ENCODE measurements around the gene GLCCI1.

DNA sequence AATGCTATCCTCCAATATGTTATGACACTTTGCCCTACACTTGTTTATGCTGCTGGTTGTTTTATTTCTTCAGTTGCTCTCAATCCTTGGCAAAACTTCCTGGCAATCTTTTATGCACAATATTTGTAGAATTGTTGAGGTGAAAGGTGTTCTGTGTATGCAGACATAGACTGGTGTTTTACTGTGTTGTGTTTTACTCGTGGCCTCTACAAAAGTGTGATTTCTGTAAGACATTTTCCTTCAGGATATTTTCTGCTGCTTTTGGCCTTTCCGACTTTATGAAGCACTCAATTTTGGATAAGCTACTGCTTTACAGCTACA lies 21.8 kb downstream of the GLCCI1 start:
- TF ChIP-seq HDAC2 (IDR thresholded peaks at IDR 0.05; ENCODE audit: borderline replicate concordance in 1 of 2, low read depth in 2 of 2, low read length in 2 of 2) = no peak
- TF ChIP-seq POLR2A (IDR thresholded peaks at IDR 0.05; ENCODE audit: control extremely low read depth in 1 of 2, low read depth in 2 of 2, low read length in 2 of 2) = no peak
- TF ChIP-seq, protein P1, sequence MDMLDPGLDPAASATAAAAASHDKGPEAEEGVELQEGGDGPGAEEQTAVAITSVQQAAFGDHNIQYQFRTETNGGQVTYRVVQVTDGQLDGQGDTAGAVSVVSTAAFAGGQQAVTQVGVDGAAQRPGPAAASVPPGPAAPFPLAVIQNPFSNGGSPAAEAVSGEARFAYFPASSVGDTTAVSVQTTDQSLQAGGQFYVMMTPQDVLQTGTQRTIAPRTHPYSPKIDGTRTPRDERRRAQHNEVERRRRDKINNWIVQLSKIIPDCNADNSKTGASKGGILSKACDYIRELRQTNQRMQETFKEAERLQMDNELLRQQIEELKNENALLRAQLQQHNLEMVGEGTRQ (IDR thresholded peaks at IDR 0.05; ENCODE audit: low read length) = no peak
- TF ChIP-seq POLR2AphosphoS5 (IDR thresholded peaks at IDR 0.05; ENCODE audit: low read depth, low read length) = no peak
- TF ChIP-seq, protein P2, sequence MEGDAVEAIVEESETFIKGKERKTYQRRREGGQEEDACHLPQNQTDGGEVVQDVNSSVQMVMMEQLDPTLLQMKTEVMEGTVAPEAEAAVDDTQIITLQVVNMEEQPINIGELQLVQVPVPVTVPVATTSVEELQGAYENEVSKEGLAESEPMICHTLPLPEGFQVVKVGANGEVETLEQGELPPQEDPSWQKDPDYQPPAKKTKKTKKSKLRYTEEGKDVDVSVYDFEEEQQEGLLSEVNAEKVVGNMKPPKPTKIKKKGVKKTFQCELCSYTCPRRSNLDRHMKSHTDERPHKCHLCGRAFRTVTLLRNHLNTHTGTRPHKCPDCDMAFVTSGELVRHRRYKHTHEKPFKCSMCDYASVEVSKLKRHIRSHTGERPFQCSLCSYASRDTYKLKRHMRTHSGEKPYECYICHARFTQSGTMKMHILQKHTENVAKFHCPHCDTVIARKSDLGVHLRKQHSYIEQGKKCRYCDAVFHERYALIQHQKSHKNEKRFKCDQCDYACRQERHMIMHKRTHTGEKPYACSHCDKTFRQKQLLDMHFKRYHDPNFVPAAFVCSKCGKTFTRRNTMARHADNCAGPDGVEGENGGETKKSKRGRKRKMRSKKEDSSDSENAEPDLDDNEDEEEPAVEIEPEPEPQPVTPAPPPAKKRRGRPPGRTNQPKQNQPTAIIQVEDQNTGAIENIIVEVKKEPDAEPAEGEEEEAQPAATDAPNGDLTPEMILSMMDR (IDR thresholded peaks at IDR 0.05; ENCODE audit: control extremely low read depth in 1 of 3, insufficient read depth in 1 of 3, low read depth in 1 of 3, low read length in 3 of 3) = no peak
- no peak for TF ChIP-seq RFX5 (IDR thresholded peaks at IDR 0.05; ENCODE audit: borderline replicate concordance, low read depth, low read length)
- no peak for TF ChIP-seq BACH1 (IDR thresholded peaks at IDR 0.05; ENCODE audit: low read length)
- TF ChIP-seq TBP (IDR thresholded peaks at IDR 0.05; ENCODE audit: low read depth, low read length) = no peak
- no peak for TF ChIP-seq CEBPB (IDR thresholded peaks at IDR 0.05; ENCODE audit: low read depth, low read length)
- TF ChIP-seq EGR1 (IDR thresholded peaks at IDR 0.05; ENCODE audit: borderline replicate concordance, low read depth, low read length) = no peak
- TF ChIP-seq SIX5 (IDR thresholded peaks at IDR 0.05; ENCODE audit: low read depth, low read length) = no peak
- TF ChIP-seq, protein P3, sequence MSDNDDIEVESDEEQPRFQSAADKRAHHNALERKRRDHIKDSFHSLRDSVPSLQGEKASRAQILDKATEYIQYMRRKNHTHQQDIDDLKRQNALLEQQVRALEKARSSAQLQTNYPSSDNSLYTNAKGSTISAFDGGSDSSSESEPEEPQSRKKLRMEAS (IDR thresholded peaks at IDR 0.05) = no peak
- TF ChIP-seq EP300 (IDR thresholded peaks at IDR 0.05; ENCODE audit: borderline replicate concordance in 1 of 2, low read depth in 2 of 2, low read length in 2 of 2) = no peak
- TF ChIP-seq TEAD4 (IDR thresholded peaks at IDR 0.05; ENCODE audit: low read depth, low read length) = no peak
